Suprapubic skin (tissue), 3 donors: Measurements from ENCODE around the gene MED1.

Experiments
- CTCF ChIP-seq, 2 donors: fragments of 200-600 bp in 1 of 2; fragments of 450-650 bp in 1 of 2; sonication (generic) in 1 of 2; IDR thresholded peaks; one replicate each; pipeline ENCODE4 v1.5.1; 2016 to 2019; ENCODE audit warnings: antibody characterized with exemption in 2 of 2, mild to moderate bottlenecking in 1 of 2, moderate library complexity in 1 of 2
- EP300 ChIP-seq: sonication (generic); formaldehyde crosslinking; IDR thresholded peaks from one replicate; pipeline ENCODE4 v1.6.1; 2017; ENCODE audit warnings: antibody characterized with exemption
- POLR2A ChIP-seq, 2 donors: fragments of 450-650 bp; IDR thresholded peaks; one replicate each; pipeline ENCODE4 v1.6.1; 2017; ENCODE audit warnings: antibody characterized with exemption in 2 of 2, mild to moderate bottlenecking in 2 of 2, moderate library complexity in 2 of 2

- TF ChIP-seq POLR2A (IDR thresholded peaks at IDR 0.05) (peak in 1 of 2 donors; percentile 63), CTCF (IDR thresholded peaks at IDR 0.05) (no peak), EP300 (no peak)
These were observed 49.4 kb downstream of the MED1 start, which contains the start of gene FBXL20 for GRCh38 chr17:39401412-39402243.
